ENCODE measurements around the gene KDM4B.

KDM4B gene

GRCh38 chr19:5112175-5112574 lies 143.3 kb downstream of the KDM4B start:
- DNase-seq: no peak

- DNase-seq: no peak
These were observed 144.0 kb downstream of the KDM4B start for GRCh38 chr19:5112681-5113575.

- no peak for DNase-seq
These were observed 145.0 kb downstream of the KDM4B start for GRCh38 chr19:5113633-5114586.

GRCh38 chr19:5114727-5115126 lies 145.8 kb downstream of the KDM4B start:
- no peak for DNase-seq

GRCh38 chr19:5115351-5115750 lies 146.4 kb downstream of the KDM4B start:
- DNase-seq: no peak

GRCh38 chr19:5115771-5116202 lies 146.9 kb downstream of the KDM4B start:
- DNase-seq: no peak

GRCh38 chr19:5116292-5116691 lies 147.4 kb downstream of the KDM4B start:
- DNase-seq: no peak

- no peak for DNase-seq
These were observed 148.5 kb downstream of the KDM4B start for GRCh38 chr19:5117421-5117820.

GRCh38 chr19:5118026-5118425 lies 149.1 kb downstream of the KDM4B start:
- no peak for DNase-seq

GRCh38 chr19:5119297-5119998 lies 150.5 kb downstream of the KDM4B start:
- no peak for DNase-seq

GRCh38 chr19:5120321-5120720 lies 151.4 kb downstream of the KDM4B start:
- no peak for DNase-seq

- DNase-seq: no peak
These were observed 151.9 kb downstream of the KDM4B start for GRCh38 chr19:5120833-5121232.

GRCh38 chr19:5121266-5122120 lies 152.6 kb downstream of the KDM4B start:
- DNase-seq: no peak

GRCh38 chr19:5122121-5122400 lies 153.1 kb downstream of the KDM4B start:
- DNase-seq: no peak

- no peak for DNase-seq
These were observed 153.9 kb downstream of the KDM4B start for GRCh38 chr19:5122671-5123409.

GRCh38 chr19:5123646-5124045 lies 154.7 kb downstream of the KDM4B start:
- no peak for DNase-seq

GRCh38 chr19:5124111-5124855 lies 155.4 kb downstream of the KDM4B start:
- no peak for DNase-seq

GRCh38 chr19:5125376-5125775 lies 156.5 kb downstream of the KDM4B start:
- no peak for DNase-seq

GRCh38 chr19:5125797-5126497 lies 157.0 kb downstream of the KDM4B start:
- DNase-seq: no peak

All from activated CD4-positive, CD25-positive, alpha-beta regulatory T cell treated with anti-CD3 and anti-CD28 coated beads, Interleukin-2, amount 50 U/mL, for 72 hours (primary cell).